ENCODE measurements around the gene INPP5E.

Gene INPP5E

DNA sequence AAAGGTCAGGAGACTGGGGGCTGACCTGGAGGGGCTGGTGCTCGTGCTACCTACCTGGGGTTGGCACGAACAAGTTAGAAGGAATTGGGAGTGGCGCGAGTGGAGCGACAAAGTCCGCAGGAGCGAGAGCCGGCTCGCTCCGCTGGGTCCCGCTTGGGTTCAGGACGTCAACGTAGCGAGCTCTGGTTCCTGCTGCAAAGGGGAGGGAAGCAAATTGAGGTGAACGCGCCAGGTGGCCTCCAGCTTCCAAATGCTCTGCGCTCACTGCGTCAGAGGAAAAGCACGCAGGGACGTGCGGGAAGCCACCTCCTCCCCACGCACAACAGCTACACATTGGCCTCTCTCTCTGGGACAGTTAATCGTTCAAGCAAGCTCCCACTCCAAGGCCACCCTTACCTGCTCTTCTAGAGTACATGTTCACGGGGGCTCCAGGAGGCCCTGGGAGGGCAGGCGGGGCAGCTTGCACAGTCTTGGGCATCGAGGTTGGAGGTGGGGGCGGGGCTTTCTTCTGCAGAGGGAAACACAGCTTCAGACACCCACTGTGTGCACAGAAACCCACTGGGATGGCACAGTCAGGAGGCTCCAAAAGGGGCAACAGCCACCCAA lies 7.6 kb upstream of the INPP5E start:
- ATAC-seq (ENCODE audit: low read depth) (no peak), DNase-seq (ENCODE audit: low spot score in 2 of 2) (no peak)
- Mint-ChIP-seq H3K4me3 (no peak overlapping the region), H3K27ac (no peak overlapping the region), H3K9me3 (no peaks in the 10 kb centered on the region), H3K4me1 (peaks cover 2% of the 10 kb centered on the region), H3K36me3 (peaks cover 33% of the 10 kb centered on the region), H3K27me3 (no peaks in the 10 kb centered on the region)

DNA sequence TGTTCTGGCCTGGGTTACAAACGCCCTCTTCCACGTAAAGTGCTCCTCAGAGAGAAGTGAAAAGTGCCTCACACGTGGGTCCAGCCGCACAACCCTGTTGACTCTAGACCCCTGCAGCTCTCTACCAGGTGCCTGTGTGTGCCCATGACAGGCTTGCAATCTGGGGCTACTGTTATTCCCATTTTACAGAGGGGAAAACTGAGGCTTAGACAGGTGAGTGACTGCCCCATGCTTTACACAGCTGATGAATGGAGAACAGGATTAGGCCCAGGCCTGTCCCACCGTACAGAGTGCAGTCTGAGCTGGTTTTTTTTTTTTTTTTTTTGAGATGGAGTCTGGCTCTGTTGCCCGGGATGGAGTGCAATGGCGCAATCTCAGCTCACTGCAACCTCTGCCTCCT lies 6.2 kb upstream of the INPP5E start:
- Mint-ChIP-seq H3K27me3 (no peaks in the 10 kb centered on the region), H3K4me3 (no peak overlapping the region)

DNA sequence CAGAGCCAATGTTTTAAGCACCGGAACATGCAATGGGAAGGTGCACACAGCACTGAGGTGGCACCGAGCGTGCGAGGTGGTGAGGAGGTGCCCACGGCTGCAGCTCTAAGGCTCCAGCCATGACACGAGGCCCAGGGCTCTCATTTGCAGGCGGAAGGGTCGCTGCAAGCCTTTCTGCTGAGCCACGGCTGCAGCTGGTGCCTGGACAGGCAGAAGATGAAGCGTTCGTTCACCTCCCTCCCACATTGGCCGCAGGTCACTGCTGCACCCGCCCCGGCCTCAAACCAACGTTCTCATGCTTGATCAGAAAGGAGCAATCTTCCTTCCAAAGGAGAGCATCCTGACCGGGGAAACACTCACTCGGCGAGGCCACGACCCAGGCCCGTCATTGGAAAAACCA lies 4.5 kb upstream of the INPP5E start:
- Mint-ChIP-seq H3K36me3 (peaks cover 20% of the 10 kb centered on the region), H3K27ac (no peak overlapping the region), H3K4me3 (no peak overlapping the region), H3K4me1 (peaks cover 2% of the 10 kb centered on the region), H3K9me3 (no peaks in the 10 kb centered on the region), H3K27me3 (no peaks in the 10 kb centered on the region)
- DNase-seq (ENCODE audit: low spot score in 2 of 2) (no peak), ATAC-seq (ENCODE audit: low read depth) (no peak)

More for the DNA sequence above, 6.2 kb upstream of the INPP5E start:
- Mint-ChIP-seq H3K27ac (no peak overlapping the region), H3K9me3 (no peaks in the 10 kb centered on the region), H3K4me1 (peaks cover 2% of the 10 kb centered on the region), H3K36me3 (peaks cover 28% of the 10 kb centered on the region)
- ATAC-seq (ENCODE audit: low read depth) (no peak), DNase-seq (ENCODE audit: low spot score in 2 of 2) (no peak)

DNA sequence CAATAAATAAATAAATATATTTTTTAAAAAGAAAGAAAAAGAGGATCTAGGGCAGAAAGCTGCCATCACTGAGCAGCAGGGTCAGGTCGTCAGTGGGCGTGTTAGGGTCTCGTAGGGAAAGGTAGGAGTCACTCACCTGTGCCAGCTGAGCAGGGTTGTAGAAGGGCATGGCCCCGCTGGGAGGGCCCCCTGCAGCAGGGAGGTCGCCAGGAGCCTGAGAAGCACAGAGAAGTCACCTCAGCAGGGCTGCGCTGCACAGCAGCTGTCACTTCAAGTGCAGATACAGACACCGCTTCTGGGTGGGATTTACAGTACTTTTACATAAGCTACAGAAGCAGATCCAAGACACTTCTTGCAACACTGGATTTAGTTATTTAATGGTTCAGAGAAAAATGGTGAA lies 4.0 kb upstream of the INPP5E start:
- Mint-ChIP-seq H3K4me3 (no peak overlapping the region), H3K9me3 (no peaks in the 10 kb centered on the region), H3K36me3 (peaks cover 20% of the 10 kb centered on the region), H3K4me1 (peaks cover 2% of the 10 kb centered on the region), H3K27me3 (no peaks in the 10 kb centered on the region), H3K27ac (no peak overlapping the region)
- ATAC-seq (ENCODE audit: low read depth) (no peak), DNase-seq (ENCODE audit: low spot score in 2 of 2) (no peak)

DNA sequence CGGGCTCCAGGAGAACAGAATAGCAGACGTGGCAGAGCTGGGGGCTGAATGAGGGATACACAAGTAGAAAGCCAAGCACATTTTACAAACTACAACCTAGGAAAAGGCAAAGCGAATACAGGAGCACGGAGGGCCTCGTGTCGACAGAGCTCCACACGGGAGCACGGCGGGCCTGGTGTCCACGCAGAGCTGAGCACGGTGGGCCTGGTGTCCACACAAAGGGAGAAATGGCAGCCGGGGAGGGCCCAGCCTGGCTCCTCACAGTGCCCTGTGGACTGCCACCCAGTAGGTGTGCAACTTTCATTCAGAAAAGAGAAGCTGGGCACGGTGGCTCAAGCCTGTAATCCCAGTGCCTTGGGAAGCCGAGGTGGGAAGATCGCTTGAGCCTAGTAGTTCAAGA lies 3.4 kb upstream of the INPP5E start:
- ATAC-seq (ENCODE audit: low read depth), result no peak
- H3K27me3 Mint-ChIP-seq, result no peaks in the 10 kb centered on the region
- H3K36me3 Mint-ChIP-seq, result peaks cover 15% of the 10 kb centered on the region
- H3K4me3 Mint-ChIP-seq, result no peak overlapping the region
- H3K9me3 Mint-ChIP-seq, result no peaks in the 10 kb centered on the region
- H3K4me1 Mint-ChIP-seq, result peaks cover 6% of the 10 kb centered on the region
- H3K27ac Mint-ChIP-seq, result no peak overlapping the region
- DNase-seq (ENCODE audit: low spot score in 2 of 2), result no peak

DNA sequence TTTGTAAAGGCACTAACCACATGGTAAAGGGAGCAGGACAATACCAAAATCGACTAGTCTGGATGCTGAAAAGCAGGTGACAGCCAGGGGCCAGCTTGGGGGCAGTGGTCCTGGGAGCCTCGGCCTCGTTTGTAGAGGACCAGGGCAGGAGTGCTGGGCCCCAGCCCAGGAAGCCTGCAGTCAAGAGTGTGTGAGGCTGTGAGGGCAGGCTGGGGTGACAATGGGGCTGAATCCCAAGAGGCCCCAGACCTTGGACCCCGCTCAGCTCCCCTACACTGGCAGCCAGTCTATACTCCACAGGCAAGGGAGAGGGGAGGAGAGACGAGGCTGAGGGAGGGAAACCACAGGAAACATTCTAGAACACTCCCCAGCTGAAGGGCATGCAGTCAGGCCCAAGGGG lies 2.6 kb upstream of the INPP5E start:
- no peak overlapping the region for H3K4me3 Mint-ChIP-seq
- no peak overlapping the region for H3K27ac Mint-ChIP-seq

DNA sequence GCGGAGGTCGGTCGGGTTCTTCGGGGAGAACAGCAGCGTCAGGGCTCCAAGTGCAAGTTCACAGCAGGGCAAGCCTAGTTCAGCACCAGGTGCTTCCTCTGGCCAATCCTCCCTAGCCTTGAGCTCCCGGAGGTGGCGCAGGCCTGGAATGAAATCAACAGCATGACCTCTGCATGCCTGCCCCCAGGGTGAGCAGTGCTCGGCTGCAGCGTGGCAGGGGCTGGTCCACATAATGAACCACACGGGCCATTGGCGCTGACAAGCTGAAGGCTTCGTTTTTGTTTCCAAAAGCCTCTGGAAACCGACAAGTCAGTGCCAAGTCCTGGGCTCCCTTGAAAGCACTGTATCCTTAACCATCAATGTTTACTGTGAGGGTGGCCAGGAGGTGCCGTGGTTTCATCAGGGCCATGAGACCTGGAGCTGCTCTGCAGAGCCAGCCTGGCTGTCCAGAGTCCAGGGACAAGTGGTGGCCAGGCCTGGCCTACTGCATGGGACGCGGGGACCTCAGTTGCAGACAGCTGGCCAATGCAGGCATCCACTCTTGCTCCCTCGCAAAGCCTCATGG lies 2.1 kb upstream of the INPP5E start:
- no peak for ATAC-seq (ENCODE audit: low read depth)
- no peaks in the 10 kb centered on the region for H3K9me3 Mint-ChIP-seq
- H3K4me1 Mint-ChIP-seq, result peaks cover 14% of the 10 kb centered on the region
- no peak overlapping the region for H3K27ac Mint-ChIP-seq
- peaks cover 12% of the 10 kb centered on the region for H3K36me3 Mint-ChIP-seq
- no peaks in the 10 kb centered on the region for H3K27me3 Mint-ChIP-seq
- no peak overlapping the region for H3K4me3 Mint-ChIP-seq
- DNase-seq (ENCODE audit: low spot score in 2 of 2), result no peak

More for the DNA sequence above, 2.6 kb upstream of the INPP5E start:
- Mint-ChIP-seq H3K36me3 (peaks cover 15% of the 10 kb centered on the region), H3K4me1 (peaks cover 11% of the 10 kb centered on the region), H3K27me3 (no peaks in the 10 kb centered on the region), H3K9me3 (no peaks in the 10 kb centered on the region)
- no peak for ATAC-seq (ENCODE audit: low read depth)
- DNase-seq (ENCODE audit: low spot score in 2 of 2), result no peak

DNA sequence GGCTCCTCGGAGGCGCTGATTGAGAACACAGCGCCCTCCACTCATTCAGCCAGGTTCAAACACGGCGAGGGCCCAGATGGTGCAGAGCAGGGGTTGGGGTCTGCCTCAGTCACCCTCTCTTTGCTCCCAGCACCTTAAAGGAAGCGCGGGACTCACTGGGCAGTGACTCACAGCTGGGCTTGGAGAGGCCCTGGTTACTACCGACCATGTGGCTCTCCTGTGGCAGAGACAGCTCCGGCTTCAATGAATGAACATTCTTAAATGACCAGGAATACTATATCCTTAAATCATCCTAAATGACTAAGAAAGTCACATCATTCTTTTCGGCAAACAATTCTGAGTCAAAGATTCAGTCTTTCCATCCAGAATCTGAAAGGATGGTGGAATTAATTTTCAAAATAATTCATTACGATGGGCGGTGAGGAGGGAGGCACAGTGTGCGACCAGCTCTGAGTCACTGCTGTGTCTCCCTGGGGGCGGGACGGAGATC lies 1.6 kb upstream of the INPP5E start:
- peak overlapping the region; percentile 5 for H3K4me3 Mint-ChIP-seq
- ATAC-seq (ENCODE audit: low read depth), result no peak
- H3K27me3 Mint-ChIP-seq, result no peaks in the 10 kb centered on the region
- peaks cover 18% of the 10 kb centered on the region for H3K4me1 Mint-ChIP-seq
- H3K36me3 Mint-ChIP-seq, result peaks cover 9% of the 10 kb centered on the region
- no peak for DNase-seq (ENCODE audit: low spot score in 2 of 2)
- H3K27ac Mint-ChIP-seq, result no peak overlapping the region
- no peaks in the 10 kb centered on the region for H3K9me3 Mint-ChIP-seq

DNA sequence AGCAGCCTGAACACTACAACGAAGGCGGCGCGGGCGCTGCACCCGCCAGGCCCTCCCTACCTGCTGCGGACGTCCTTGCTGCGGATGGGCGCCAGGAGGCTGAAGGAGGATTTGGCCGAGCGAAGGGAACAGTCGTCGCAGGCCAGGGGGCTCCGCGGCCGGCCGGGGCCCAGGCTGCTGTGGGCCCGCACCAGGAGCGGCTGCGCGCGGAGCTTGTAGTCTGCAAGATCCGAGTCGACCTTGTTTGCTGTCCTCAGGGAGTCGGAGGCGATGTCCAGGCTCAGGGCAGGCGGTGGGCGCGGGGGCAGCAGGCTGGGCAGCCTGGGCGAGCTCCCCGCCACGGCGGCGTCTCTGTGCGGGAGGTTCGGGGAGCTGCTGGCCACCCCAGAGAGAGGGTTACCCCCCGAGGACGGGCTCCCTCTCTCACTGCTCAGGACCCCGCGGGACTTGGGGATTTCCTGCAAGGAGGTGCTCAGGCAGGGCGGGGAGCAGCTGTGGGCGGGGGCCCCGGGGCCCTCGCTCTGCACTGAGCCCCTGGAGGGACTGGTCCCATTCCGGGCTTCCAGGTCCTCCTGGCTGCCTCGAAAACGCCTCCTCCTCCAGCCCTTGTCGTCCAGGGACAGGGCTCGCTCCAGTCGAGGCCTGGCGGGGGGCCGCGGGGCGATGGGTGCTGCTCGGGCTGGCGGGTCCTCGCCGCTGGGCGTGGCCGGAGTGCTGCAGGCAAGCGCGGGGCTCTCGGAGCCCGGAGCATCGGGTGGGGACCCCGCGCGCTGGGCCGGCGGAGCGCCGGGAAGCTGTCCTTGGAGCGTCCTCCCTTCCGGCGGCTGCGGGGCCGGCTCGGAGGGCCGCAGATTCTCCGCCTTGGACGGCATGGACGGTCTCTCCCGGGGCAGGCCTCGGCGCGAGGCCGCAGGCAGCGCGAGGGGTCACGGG lies 831 bp downstream of the INPP5E start:
- H3K36me3 Mint-ChIP-seq, result peaks cover 6% of the 10 kb centered on the region
- no peaks in the 10 kb centered on the region for H3K27me3 Mint-ChIP-seq
- H3K4me1 Mint-ChIP-seq, result peaks cover 23% of the 10 kb centered on the region
- H3K9me3 Mint-ChIP-seq, result no peaks in the 10 kb centered on the region
- DNase-seq (ENCODE audit: low spot score in 2 of 2), result peak; percentile 46 to 65
- no peak overlapping the region for H3K27ac Mint-ChIP-seq
- H3K4me3 Mint-ChIP-seq, result peak overlapping the region; percentile 84
- ATAC-seq (ENCODE audit: low read depth), result peak; percentile 77

DNA sequence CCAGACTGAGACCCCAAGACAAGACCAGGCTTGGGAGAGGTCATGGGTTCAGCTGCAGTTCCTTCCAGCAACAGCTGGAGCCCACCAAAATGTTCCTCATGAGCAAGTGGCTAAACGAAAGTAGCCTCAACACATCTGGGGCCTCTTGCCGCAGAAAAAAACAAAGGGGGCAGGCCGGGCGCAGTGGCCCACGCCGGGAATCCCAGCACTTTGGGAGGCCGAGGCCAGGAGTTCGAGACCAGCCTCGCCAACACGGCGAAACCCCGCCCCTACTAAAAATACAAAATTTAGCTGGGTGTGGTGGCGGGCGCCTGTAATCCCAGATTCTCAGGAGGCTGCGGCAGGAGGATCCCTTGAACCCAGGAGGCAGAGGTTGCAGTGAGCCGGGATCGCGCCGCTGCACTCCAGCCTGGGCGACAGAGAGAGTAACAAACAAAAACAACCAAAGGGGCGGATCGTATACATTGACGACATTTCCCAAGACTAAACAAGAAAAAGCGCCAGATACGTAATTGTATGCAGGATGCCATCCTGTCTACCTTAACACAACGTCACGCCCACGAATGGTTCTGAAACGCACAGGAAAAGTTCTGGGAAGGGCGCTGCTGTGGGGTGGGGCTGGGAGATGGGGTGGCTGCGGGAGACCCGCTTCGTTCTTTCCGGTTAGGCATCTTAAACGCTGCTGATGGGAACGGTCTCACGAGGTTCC lies 1.7 kb downstream of the INPP5E start:
- Mint-ChIP-seq H3K9me3 (no peaks in the 10 kb centered on the region), H3K27ac (no peak overlapping the region), H3K4me1 (peaks cover 23% of the 10 kb centered on the region), H3K4me3 (peak overlapping the region; percentile 84), H3K36me3 (peaks cover 2% of the 10 kb centered on the region), H3K27me3 (no peaks in the 10 kb centered on the region)
- no peak for ATAC-seq (ENCODE audit: low read depth)
- DNase-seq (ENCODE audit: low spot score in 2 of 2), result no peak

DNA sequence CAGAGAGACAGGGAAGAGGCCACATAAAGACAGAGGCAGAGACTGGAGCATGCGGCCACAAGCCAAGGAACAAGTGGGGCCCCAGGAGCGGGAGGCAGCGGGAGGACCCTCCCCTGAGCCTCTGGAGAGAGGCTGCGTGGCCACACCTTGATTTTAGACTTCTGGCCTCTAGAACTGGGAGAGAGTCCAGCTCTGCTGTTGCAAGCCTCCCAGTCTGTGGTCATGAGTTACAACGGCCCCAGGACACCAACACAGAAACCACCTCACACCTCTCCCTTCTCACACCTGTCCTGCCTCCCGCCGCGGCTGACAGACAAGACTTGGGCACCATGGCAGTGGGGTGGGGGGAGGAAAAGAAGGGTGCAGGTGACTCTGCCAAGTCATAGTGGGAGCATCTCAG lies 2.2 kb downstream of the INPP5E start:
- H3K36me3 Mint-ChIP-seq, result no peaks in the 10 kb centered on the region
- no peak for DNase-seq (ENCODE audit: low spot score in 2 of 2)
- no peaks in the 10 kb centered on the region for H3K27me3 Mint-ChIP-seq
- H3K4me1 Mint-ChIP-seq, result peaks cover 23% of the 10 kb centered on the region
- H3K4me3 Mint-ChIP-seq, result peak overlapping the region; percentile 84
- ATAC-seq (ENCODE audit: low read depth), result no peak
- H3K9me3 Mint-ChIP-seq, result no peaks in the 10 kb centered on the region
- H3K27ac Mint-ChIP-seq, result peak overlapping the region; percentile 65

DNA sequence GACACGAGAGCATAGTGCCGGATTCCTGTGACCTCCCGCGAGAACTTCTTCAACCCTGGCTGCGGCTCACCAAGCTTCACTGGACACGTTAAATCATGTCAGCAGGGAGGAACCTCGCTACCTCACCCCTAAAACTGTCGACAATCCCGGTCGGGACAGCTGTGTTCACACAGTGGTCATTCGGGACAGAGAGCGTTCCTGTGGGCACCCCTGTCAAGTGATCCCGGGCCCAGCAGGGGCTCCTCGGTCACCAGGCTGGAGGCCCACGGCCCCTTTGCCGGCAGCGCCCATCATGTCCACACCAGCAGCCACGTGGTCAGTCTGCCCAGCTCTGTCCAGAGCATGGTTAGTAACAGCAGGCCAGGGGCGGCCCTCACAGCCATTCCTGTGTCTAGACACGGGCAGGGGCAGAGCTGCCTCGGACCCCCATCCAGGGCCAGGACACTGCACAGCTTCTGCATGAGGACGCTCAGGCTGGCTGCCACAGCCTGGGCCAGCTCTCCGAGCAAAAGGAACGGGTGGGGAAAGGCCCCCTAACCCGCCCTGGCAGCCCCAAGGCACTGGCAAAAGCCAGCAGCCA lies 3.5 kb downstream of the INPP5E start:
- no peak overlapping the region for H3K27ac Mint-ChIP-seq
- peak overlapping the region; percentile 43 for H3K4me3 Mint-ChIP-seq
- H3K36me3 Mint-ChIP-seq, result no peaks in the 10 kb centered on the region
- ATAC-seq (ENCODE audit: low read depth), result no peak
- H3K4me1 Mint-ChIP-seq, result peaks cover 23% of the 10 kb centered on the region
- DNase-seq (ENCODE audit: low spot score in 2 of 2), result no peak
- H3K9me3 Mint-ChIP-seq, result no peaks in the 10 kb centered on the region
- H3K27me3 Mint-ChIP-seq, result no peaks in the 10 kb centered on the region

DNA sequence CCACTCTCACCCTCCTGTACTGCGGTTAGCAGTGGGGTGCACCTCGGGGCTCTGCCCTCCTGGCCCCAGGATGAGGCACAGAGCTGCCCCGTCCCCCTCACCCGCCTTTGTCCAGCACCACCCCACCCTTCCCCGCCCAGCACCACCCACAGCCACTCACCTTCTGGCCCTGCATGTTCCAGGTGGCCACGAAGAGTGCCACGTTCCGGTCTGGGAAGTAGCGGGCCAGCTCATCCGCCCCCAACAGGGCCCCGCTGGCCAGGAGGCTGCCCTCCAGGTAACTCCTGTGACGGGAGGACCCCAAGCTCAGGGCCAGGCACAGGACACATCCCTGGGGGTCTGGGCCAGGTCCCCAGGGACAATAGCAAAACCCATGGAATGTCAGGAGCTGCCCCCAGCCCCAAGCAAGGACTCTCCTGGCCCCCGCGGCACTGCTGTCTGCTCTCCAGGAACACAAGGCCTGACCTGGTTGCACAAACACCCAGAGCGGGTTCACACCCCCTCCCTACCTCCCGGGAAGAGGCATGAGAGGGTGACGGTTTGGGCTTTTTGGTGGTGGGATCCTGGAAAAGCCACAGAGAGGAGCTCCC lies 5.0 kb downstream of the INPP5E start:
- Mint-ChIP-seq H3K4me3 (no peak overlapping the region), H3K27ac (no peak overlapping the region), H3K27me3 (no peaks in the 10 kb centered on the region), H3K4me1 (peaks cover 23% of the 10 kb centered on the region), H3K36me3 (no peaks in the 10 kb centered on the region), H3K9me3 (no peaks in the 10 kb centered on the region)
- no peak for DNase-seq (ENCODE audit: low spot score in 2 of 2)
- ATAC-seq (ENCODE audit: low read depth), result no peak

All from memory B cell (primary cell).